ENCODE results near the gene SLC41A1.

SLC41A1 gene

DNA sequence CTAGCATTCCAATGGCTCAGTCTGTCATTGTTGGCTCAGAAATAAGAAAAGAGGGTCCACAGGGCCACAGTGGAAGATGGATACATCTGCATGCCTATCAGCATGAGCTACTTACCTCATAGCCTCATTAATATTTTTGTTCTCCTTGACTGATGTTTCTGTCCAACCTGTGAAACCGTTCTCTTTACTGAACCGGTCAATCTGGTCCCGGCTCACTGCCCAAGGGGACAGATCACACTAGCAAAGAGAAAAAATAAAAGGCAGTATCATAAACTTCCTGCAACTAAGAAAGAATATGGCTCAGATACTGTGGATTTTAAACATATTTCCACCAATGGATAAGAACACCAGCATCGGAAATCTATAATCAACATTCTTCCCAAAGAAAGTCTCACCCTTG is 42.4 kb downstream of the SLC41A1 start:
- H3K27me3 Mint-ChIP-seq = no peaks in the 10 kb centered on the region
- H3K36me3 Mint-ChIP-seq (ENCODE audit: low read depth) = peaks cover 63% of the 10 kb centered on the region
- H3K27ac Mint-ChIP-seq = no peak overlapping the region
- H3K9me3 Mint-ChIP-seq = no peaks in the 10 kb centered on the region
- intact Hi-C loops (cut with micrococcal nuclease) = no loop called here
- no peak overlapping the region for H3K4me3 Mint-ChIP-seq
- peaks cover 26% of the 10 kb centered on the region for H3K4me1 Mint-ChIP-seq (ENCODE audit: low read depth)

DNA sequence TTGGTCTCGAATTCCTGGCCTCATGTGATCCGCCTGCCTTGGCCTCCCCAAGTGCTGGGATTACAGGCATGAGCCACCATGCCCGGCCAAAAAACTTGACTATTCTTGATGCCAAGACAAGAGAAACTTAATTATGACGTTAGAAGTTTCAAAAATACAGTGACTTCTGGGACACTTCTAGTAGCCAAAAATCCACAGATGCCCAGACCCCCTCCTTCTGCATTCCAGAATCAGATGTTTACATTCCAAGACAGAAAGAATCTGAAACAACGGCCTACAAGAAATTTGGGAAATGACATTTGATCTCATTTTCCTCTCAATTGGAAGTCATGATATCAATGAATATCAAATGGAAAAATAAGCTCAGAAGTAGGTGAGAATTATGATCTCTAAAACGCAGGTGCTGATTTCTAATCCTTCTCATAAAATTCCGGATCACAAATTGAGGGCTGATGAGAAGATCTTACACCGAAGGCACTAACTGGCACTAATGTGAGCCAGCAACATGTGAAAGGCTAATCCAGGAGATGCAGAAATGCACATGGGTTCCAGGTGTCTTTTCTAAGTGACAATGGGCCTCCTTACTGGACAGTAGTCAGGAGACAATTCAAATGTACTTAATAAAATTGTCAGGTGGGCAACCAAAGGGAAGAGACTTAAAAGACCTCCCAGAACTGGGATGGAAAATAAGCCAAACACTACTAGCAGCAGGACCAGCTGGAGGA is 43.2 kb downstream of the SLC41A1 start:
- Mint-ChIP-seq H3K9me3 (no peaks in the 10 kb centered on the region), H3K4me1 (ENCODE audit: low read depth) (peaks cover 21% of the 10 kb centered on the region), H3K4me3 (no peak overlapping the region), H3K27me3 (no peaks in the 10 kb centered on the region), H3K36me3 (ENCODE audit: low read depth) (peaks cover 55% of the 10 kb centered on the region), H3K27ac (no peak overlapping the region)
- intact Hi-C loops (cut with micrococcal nuclease) = no loop called here

DNA sequence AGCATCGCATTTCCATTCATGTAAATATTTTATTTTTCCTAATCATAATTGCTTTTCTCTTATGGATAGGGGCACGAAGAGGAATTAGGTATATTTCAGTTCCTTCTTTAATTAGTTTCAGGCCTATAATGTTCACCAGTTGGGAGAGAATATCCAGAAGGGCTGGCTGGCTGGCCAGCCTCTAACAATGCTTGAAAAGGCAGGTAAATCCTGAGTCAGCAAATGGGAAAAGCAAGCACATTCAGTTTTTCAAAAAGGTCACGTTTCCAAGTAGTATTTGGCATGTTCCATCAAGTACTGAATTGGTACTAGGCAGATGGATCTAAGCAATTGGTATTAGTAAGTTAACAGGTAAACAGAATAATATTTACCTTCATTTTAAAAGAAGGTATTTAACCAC is 45.8 kb downstream of the SLC41A1 start:
- Mint-ChIP-seq H3K27me3 (no peaks in the 10 kb centered on the region), H3K4me1 (ENCODE audit: low read depth) (peaks cover 6% of the 10 kb centered on the region), H3K36me3 (ENCODE audit: low read depth) (peaks cover 48% of the 10 kb centered on the region), H3K27ac (no peak overlapping the region), H3K9me3 (no peaks in the 10 kb centered on the region), H3K4me3 (no peak overlapping the region)
- intact Hi-C loops (cut with micrococcal nuclease) = no loop called here

DNA sequence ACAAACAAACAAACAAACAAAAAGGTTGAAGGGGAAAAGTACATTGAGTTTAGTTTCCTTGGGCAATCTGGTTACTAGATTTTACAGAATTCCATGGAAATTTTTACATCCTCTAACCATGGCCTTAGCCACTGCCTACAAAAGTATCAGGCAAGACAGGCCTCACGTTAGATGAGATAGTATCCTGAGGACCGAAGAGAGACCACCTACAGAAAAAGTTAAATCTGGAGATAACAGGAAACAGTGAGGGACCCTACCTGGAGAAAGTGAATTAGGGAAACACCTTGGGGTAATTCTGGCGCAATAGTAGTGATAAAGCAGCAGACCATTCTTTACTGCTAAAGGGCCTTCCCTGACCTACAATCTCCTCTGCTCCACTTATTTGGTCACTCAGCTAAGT is 46.4 kb downstream of the SLC41A1 start:
- no peaks in the 10 kb centered on the region for H3K9me3 Mint-ChIP-seq
- no peak overlapping the region for H3K27ac Mint-ChIP-seq
- intact Hi-C loops (cut with micrococcal nuclease) = no loop called here
- H3K4me1 Mint-ChIP-seq (ENCODE audit: low read depth) = peaks cover 6% of the 10 kb centered on the region
- peaks cover 44% of the 10 kb centered on the region for H3K36me3 Mint-ChIP-seq (ENCODE audit: low read depth)
- no peak overlapping the region for H3K4me3 Mint-ChIP-seq
- H3K27me3 Mint-ChIP-seq = no peaks in the 10 kb centered on the region

DNA sequence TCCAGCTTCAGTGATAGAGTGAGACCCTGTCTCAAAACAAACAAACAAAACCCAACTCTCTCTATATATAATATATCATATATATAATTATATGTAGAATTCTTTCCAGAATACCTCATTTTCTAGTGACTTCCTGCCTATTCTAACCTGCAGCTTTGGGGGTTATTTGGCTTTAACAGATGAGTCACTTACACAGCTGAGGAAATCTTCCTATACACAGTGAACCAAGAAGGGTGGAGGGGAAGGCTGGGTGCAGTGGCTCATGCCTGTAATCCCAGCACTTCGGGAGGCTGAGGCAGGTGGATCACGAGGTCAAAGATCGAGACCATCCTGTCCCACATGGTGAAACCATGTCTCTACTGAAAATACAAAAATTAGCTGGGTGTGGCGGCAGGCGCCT is 47.0 kb downstream of the SLC41A1 start:
- H3K9me3 Mint-ChIP-seq = no peaks in the 10 kb centered on the region
- intact Hi-C loops (cut with micrococcal nuclease) = no loop called here
- no peak overlapping the region for H3K27ac Mint-ChIP-seq
- no peaks in the 10 kb centered on the region for H3K27me3 Mint-ChIP-seq
- no peak overlapping the region for H3K4me3 Mint-ChIP-seq
- peaks cover 39% of the 10 kb centered on the region for H3K36me3 Mint-ChIP-seq (ENCODE audit: low read depth)
- H3K4me1 Mint-ChIP-seq (ENCODE audit: low read depth) = peaks cover 6% of the 10 kb centered on the region

DNA sequence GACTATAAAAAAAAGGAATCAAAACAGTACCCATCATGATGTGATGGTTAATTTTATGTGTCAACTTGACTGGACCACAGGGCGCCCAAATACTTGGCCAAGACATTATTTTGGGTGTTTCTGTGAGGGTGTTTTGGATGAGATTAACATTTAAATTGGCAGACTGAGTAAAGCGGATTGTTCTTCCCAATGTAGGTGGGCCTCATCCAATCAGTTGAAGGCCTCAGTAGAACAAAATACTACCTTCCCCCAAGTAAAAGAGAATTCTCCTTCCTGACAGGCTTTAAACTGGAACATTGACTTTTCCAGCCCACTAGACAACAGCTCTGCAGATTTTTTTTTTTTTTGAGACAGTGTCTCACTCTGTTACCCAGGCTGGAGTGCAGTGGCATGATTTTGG is 48.4 kb downstream of the SLC41A1 start:
- H3K27me3 Mint-ChIP-seq = no peaks in the 10 kb centered on the region
- peaks cover 24% of the 10 kb centered on the region for H3K36me3 Mint-ChIP-seq (ENCODE audit: low read depth)
- H3K27ac Mint-ChIP-seq = no peak overlapping the region
- no peaks in the 10 kb centered on the region for H3K9me3 Mint-ChIP-seq
- intact Hi-C loops (cut with micrococcal nuclease) = no loop called here
- H3K4me3 Mint-ChIP-seq = no peak overlapping the region
- H3K4me1 Mint-ChIP-seq (ENCODE audit: low read depth) = peaks cover 11% of the 10 kb centered on the region

DNA sequence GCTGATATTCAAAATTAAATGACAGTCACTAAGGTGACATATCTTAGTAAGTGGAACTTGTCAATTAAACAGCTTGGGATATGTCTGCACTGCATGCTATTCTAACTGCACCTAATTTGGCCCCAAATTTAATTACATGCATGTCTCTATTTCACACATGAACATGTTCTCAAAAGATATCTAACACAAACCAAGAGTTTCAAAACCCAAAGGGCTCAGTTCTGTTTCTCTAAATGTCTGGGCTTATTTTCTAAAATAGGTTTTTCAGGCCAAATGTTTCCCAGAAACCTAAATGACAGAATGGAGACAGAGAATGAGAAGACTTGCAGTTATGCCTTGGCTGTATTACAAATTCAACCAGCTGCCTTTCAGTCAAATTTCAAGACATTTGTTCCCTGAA is 49.0 kb downstream of the SLC41A1 start:
- Mint-ChIP-seq H3K4me1 (ENCODE audit: low read depth) (peaks cover 11% of the 10 kb centered on the region), H3K27ac (no peak overlapping the region), H3K4me3 (no peak overlapping the region), H3K9me3 (no peaks in the 10 kb centered on the region), H3K27me3 (no peaks in the 10 kb centered on the region), H3K36me3 (ENCODE audit: low read depth) (peaks cover 18% of the 10 kb centered on the region)
- intact Hi-C loops (cut with micrococcal nuclease) = no loop called here

DNA sequence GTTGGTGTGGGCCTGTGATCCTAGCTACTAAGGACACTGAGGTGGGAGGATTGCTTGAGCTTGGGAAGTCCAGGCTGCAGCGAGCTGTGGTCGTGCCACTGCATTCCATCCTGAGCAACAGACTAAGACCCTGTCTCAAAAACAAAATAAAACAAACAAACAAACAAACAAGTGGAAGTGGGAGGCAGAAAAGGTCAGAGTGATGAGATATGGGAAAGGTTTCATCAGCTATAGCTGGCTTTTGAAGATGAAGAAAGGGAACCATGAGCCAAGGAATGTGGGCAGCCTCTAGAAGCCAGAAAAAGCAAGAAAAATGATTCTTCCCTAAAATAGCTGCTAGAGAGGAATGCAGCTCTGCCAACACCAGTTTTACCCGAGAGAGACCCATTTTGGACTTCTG is 52.4 kb downstream of the SLC41A1 start:
- H3K4me3 Mint-ChIP-seq = no peak overlapping the region
- no peaks in the 10 kb centered on the region for H3K36me3 Mint-ChIP-seq (ENCODE audit: low read depth)
- no peaks in the 10 kb centered on the region for H3K27me3 Mint-ChIP-seq
- no peaks in the 10 kb centered on the region for H3K9me3 Mint-ChIP-seq
- no peak overlapping the region for H3K27ac Mint-ChIP-seq
- intact Hi-C loops (cut with micrococcal nuclease) = no loop called here
- peaks cover 5% of the 10 kb centered on the region for H3K4me1 Mint-ChIP-seq (ENCODE audit: low read depth)

DNA sequence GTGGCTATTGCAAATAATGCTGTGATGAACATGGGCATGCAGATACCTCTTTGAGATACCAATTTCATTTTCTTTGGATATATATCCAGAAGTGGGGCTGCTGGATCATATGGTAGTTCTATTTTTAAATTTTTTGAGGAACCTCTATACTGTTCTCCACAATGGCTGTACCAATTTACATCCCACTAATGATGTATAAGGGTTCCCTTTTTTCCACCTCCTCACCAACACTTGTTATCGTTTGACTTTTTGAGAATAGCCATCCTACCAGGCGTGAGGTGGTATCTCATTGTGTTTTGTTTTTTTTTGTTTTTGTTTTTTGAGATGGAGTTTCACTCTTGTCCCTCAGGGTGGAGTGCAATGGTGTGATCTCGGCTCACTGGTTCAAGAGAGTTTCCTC is 56.4 kb downstream of the SLC41A1 start:
- Mint-ChIP-seq H3K9me3 (no peaks in the 10 kb centered on the region), H3K27ac (no peak overlapping the region), H3K4me1 (ENCODE audit: low read depth) (peaks cover 5% of the 10 kb centered on the region), H3K27me3 (no peaks in the 10 kb centered on the region), H3K4me3 (no peak overlapping the region), H3K36me3 (ENCODE audit: low read depth) (no peaks in the 10 kb centered on the region)
- intact Hi-C loops (cut with micrococcal nuclease) = no loop called here

DNA sequence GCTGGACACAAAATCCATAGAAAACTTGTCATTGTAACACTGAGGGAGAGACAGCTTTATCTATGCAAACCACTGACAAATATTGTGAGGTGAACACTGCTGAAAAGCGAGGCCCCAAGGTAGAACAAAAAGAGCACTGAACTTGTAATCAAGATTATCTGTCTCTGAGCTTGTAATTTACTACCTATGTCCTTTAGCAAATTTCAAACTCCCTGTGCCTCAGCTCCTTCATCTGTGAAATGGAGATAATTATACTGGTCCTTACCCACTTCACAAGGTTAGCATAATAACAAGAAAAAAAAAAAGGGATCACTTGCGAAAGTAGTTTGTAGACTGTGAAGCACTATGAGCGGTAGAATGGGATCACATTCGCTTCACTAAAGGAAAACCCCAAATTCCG is 58.1 kb downstream of the SLC41A1 start:
- Mint-ChIP-seq H3K27me3 (no peaks in the 10 kb centered on the region), H3K4me1 (ENCODE audit: low read depth) (no peaks in the 10 kb centered on the region), H3K4me3 (no peak overlapping the region), H3K9me3 (no peaks in the 10 kb centered on the region), H3K27ac (no peak overlapping the region), H3K36me3 (ENCODE audit: low read depth) (peaks cover 5% of the 10 kb centered on the region)
- intact Hi-C loops (cut with micrococcal nuclease) = no loop called here

DNA sequence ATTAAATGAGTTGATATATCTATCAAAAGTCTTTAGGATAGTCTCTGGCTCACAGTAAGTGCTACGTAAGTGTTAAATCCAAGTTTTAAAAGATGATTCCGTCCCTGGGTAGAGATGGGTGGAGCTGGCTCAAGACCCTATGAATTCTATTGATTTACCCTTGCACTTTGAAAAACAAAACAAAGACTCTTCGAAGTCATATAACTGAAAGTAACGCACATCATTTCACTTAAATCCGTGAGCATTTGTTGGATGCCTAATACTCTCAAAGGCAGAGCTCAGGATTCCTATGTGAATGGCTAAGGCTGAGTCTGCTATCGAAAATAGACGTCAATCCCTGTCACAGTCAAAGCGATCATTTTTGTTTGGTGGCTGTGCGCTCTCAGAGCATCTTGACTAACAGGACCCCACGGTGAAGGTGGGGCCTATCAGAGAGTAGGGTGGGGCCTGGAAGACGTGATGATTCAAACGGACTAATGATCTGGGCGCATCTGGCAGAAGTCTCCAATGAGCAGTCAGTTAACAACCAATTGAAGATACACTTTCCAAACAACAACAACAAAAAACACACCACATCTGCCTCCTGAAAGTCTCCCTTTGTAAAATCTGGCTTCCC is 61.9 kb downstream of the SLC41A1 start:
- H3K4me1 Mint-ChIP-seq (ENCODE audit: low read depth) = peaks cover 11% of the 10 kb centered on the region
- peaks cover 25% of the 10 kb centered on the region for H3K36me3 Mint-ChIP-seq (ENCODE audit: low read depth)
- H3K4me3 Mint-ChIP-seq = no peak overlapping the region
- intact Hi-C loops (cut with micrococcal nuclease) = no loop called here
- H3K9me3 Mint-ChIP-seq = no peaks in the 10 kb centered on the region
- H3K27ac Mint-ChIP-seq = no peak overlapping the region
- H3K27me3 Mint-ChIP-seq = no peaks in the 10 kb centered on the region

DNA sequence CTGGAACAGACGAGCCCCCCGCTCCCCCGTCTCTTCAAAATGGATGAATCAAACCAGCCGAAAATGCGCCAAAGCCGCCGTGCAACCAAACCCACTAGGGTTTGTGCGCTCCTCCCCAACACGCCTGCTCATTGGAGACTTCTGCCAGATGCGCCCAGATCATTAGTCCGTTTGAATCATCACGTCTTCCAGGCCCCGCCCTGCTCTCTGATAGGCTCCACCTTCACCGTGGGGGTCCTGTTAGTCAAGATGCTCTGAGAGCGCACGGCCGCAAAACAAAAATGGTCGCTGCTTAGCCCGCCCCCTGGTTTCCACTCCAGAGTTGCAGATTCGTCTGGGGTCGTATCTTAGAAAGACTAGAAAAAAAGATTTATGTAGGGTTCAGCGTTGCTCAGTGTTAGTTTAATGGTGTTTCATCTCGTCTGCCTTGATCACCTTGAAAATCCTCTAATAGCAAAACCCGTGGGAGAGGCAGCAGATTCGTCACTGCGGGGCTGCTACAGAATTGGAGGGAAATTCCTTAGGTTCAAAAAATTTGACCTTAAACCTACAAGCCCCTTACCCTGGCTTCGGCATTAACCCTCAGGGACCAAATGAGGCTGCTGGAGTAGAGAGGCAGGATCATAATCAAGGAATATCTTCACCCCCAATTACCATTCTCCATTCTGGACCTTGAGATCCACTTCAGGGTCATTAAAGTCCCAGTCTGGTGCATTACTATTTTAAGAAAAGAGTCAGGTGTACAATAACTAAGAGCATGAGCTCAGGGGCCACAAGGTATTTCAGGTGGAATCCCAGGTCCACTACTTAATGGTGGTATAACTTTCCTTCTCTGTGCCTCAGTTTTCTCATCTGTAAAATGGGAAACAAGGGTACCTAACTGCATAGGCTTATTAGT is 62.6 kb downstream of the SLC41A1 start, which contains the start of gene NUCKS1:
NUCKS1 (minus strand) TSS at position 45 of the 898 bp plus-strand sequence. CDS start 209 bp downstream, outside the sequence.
- intact Hi-C loops (cut with micrococcal nuclease) = no loop called here
- Mint-ChIP-seq H3K27ac (peak within 1 kb of the TSS; percentile 100), H3K4me1 (ENCODE audit: low read depth) (peaks cover 12% of the 10 kb centered on the region), H3K9me3 (no peaks in the 10 kb centered on the region), H3K4me3 (peak within 1 kb of the TSS; percentile 94), H3K36me3 (ENCODE audit: low read depth) (peaks cover 26% of the 10 kb centered on the region), H3K27me3 (no peaks in the 10 kb centered on the region)

DNA sequence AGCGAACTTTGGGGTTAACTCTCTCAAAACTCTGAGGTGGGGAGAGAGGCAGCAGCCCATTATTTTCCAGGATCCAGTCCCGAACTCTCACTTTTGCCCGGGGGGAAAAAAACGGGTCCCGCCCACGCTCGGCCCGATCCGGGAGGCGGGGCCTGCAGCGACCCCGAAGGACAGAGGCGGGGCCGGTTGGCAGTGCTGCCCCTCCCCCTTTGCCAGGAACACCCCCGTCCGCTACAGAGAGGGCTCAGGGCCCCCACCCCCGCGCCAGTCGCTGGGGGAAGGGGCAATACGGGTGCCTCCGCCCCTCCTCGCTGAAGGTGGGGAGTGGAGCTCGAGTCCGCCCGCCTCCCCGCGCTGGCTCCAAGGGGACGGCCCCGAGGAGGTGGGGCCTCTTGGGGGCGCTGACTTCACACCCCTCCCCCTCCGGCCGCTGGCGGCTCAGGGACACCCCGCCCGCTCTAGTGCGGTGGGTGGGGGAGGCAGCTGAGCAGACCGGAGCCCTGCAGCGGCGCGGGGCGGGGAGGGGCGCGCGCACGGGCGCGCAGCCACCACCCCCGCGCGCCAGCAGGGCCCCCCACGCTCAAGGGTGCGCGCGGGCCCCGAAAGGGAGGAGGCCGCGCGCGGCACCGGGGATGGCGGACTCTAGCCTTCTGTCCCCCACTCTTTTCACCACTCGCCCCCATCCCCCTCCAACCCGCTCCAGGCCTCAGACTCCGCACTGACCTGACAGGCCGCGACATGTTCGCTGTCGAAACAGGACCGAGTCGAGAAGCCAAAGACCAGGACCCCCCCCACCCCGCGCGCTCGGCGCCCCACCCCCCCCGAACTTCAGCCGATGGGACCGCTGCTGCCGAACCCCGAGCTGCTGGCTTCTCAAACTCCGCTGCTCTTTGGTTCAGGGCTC is 63.5 kb downstream of the SLC41A1 start:
- H3K4me3 Mint-ChIP-seq = peak overlapping the region; percentile 94
- no peaks in the 10 kb centered on the region for H3K27me3 Mint-ChIP-seq
- peaks cover 12% of the 10 kb centered on the region for H3K4me1 Mint-ChIP-seq (ENCODE audit: low read depth)
- peaks cover 26% of the 10 kb centered on the region for H3K36me3 Mint-ChIP-seq (ENCODE audit: low read depth)
- intact Hi-C loops (cut with micrococcal nuclease) = loop anchor here (2.0 kb wide), 1 partner anchor 25 kb away; the partner anchor contains the start of gene RAB29
- H3K27ac Mint-ChIP-seq = peak overlapping the region; percentile 100
- no peaks in the 10 kb centered on the region for H3K9me3 Mint-ChIP-seq
